Parathyroid adenoma (tissue), 2 donors: ENCODE measurements around the gene PDE4D.

ENCODE experiments used
- H2AFZ ChIP-seq: fragments of 300-600 bp; sonication (generic); one replicate; pipeline ENCODE4 v1.7.0; 2017; ENCODE audit warnings: antibody characterized with exemption, mild to moderate bottlenecking
- H3K27ac ChIP-seq: fragments of 300-600 bp; sonication (generic); one replicate; pipeline ENCODE4 v1.7.0; 2017
- H3K27me3 ChIP-seq: fragments of 300-600 bp; sonication (generic); one replicate; pipeline ENCODE4 v1.7.0; 2017; ENCODE audit warnings: low read length; ENCODE audit not compliant: control insufficient read depth, insufficient read depth
- H3K36me3 ChIP-seq: fragments of 300-600 bp; sonication (generic); one replicate; pipeline ENCODE4 v1.7.0; 2017; ENCODE audit warnings: low read length; ENCODE audit not compliant: control insufficient read depth, insufficient read depth
- H3K4me1 ChIP-seq: fragments of 300-600 bp; sonication (generic); one replicate; pipeline ENCODE4 v1.7.0; 2017; ENCODE audit warnings: control low read depth
- H3K4me2 ChIP-seq: fragments of 300-600 bp; sonication (generic); one replicate; pipeline ENCODE4 v1.7.0; 2017; ENCODE audit warnings: low read length
- H3K4me3 ChIP-seq: fragments of 300-600 bp; sonication (generic); one replicate; pipeline ENCODE4 v1.7.0; 2017; ENCODE audit warnings: low read depth, low read length
- H3K79me2 ChIP-seq: fragments of 300-600 bp; sonication (generic); one replicate; pipeline ENCODE4 v1.7.0; 2017; ENCODE audit warnings: control low read depth
- H3K9ac ChIP-seq: fragments of 300-600 bp; sonication (generic); one replicate; pipeline ENCODE4 v1.7.0; 2017; ENCODE audit warnings: mild to moderate bottlenecking
- H3K9me3 ChIP-seq: fragments of 300-600 bp; sonication (generic); one replicate; pipeline ENCODE4 v1.7.0; 2017; ENCODE audit warnings: low read length; ENCODE audit not compliant: control insufficient read depth
- TF ChIP-seq, protein P1 (sequence below): fragments of 300-600 bp; sonication (generic); IDR thresholded peaks from one replicate; pipeline ENCODE4 v1.7.0; 2017; ENCODE audit warnings: antibody characterized with exemption, mild to moderate bottlenecking
- donor health status: primary hyperparathyroidism.

PDE4D gene

DNA sequence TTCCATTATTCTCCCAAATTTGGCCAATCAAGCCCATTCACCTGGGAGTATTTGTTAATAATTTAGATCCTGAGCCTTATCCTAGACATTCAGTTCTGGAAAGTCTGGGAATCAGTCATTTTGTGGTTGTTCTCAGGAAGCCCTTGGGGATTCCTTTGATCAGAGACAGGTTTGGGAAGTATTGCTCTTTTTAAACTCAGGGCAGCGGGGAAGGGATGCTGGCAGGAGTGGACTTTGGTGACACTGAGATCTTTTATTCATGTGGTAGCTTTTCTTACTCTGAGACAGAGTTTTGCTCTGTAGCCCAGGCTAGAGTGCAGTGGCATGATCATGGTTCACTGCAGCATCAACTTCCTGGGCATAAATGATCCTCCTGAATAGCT lies 723.8 kb downstream of the PDE4D start:
- TF ChIP-seq, protein P1, sequence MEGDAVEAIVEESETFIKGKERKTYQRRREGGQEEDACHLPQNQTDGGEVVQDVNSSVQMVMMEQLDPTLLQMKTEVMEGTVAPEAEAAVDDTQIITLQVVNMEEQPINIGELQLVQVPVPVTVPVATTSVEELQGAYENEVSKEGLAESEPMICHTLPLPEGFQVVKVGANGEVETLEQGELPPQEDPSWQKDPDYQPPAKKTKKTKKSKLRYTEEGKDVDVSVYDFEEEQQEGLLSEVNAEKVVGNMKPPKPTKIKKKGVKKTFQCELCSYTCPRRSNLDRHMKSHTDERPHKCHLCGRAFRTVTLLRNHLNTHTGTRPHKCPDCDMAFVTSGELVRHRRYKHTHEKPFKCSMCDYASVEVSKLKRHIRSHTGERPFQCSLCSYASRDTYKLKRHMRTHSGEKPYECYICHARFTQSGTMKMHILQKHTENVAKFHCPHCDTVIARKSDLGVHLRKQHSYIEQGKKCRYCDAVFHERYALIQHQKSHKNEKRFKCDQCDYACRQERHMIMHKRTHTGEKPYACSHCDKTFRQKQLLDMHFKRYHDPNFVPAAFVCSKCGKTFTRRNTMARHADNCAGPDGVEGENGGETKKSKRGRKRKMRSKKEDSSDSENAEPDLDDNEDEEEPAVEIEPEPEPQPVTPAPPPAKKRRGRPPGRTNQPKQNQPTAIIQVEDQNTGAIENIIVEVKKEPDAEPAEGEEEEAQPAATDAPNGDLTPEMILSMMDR, result no peak
- H2AFZ ChIP-seq, result no peak overlapping the region
- H3K4me3 ChIP-seq, result no peak overlapping the region
- no peaks in the 10 kb centered on the region for H3K27me3 ChIP-seq
- no peaks in the 10 kb centered on the region for H3K36me3 ChIP-seq
- no peak overlapping the region for H3K9ac ChIP-seq
- H3K9me3 ChIP-seq, result no peaks in the 10 kb centered on the region
- no peaks in the 10 kb centered on the region for H3K4me1 ChIP-seq
- H3K27ac ChIP-seq, result no peak overlapping the region
- no peaks in the 10 kb centered on the region for H3K79me2 ChIP-seq
- H3K4me2 ChIP-seq, result no peak overlapping the region

- Histone ChIP-seq H3K4me1 (no peaks in the 10 kb centered on the region), H3K36me3 (no peaks in the 10 kb centered on the region), H3K9ac (no peak overlapping the region), H3K79me2 (no peaks in the 10 kb centered on the region), H3K27me3 (no peaks in the 10 kb centered on the region), H3K4me2 (no peak overlapping the region), H3K27ac (no peak overlapping the region), H3K9me3 (no peaks in the 10 kb centered on the region), H3K4me3 (no peak overlapping the region), H2AFZ (no peak overlapping the region)
- TF ChIP-seq, protein P1, result no peak
These were observed 724.3 kb downstream of the PDE4D start for GRCh38 chr5:59169081-59169767.

DNA sequence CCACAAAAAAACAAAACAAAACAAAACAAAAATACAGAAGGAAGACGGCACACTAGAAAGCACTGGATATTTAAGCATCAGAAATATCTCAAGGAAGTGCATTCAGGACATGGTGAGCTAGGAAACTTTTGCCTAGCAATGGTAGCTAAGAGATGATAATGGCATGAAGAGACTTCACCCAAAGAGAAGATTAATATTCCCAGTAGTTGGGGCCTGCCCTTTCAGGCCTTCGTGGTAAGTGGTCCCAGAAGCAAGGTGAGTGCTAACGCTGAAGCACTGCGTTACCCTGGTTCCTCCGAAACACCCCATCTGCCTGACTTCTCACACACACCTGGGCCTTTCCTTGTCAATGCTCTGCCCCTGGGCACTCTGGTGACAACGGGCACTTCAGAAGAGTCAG lies 725.5 kb downstream of the PDE4D start:
- TF ChIP-seq, protein P1, result no peak
- Histone ChIP-seq H3K4me2 (no peak overlapping the region), H3K9me3 (no peaks in the 10 kb centered on the region), H3K27me3 (no peaks in the 10 kb centered on the region), H3K79me2 (no peaks in the 10 kb centered on the region), H3K4me1 (no peaks in the 10 kb centered on the region), H3K36me3 (no peaks in the 10 kb centered on the region), H3K9ac (no peak overlapping the region), H2AFZ (no peak overlapping the region), H3K27ac (no peak overlapping the region), H3K4me3 (no peak overlapping the region)

DNA sequence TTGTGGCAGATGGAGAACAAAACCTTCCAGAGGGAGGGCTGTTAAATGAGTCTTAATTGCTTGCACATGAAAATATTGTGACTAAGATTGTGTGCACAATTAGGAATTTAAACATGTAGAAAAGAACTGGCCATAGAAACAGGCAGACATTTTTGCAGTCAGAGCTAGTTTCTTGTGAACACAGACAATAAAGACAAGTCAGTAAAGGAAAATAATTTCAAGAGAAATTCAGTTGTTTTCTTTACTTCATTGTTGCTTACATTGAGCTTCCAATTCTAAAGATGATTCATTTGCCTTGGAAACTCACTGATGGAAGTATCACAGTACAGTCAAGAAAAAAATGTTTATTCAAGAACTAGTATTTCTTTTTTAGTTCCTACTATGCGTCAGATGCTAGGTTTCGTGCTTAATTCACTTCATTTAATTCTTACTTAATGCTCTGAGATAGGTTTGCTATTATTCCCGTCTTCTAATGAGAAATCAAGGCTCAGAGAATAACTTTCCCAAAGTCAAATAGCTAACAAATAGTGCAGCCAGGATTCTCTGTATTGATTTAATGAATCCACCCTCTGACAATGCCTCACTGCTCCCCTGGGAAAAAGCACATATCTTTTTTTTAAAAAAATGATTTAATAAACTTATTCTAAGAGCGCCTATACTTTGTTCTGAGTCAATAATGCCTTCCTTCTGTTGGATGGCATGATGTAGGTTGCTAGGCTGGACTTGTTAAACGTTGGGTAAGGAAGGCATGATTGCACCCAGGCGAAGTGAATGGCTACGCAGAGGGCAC lies 729.3 kb downstream of the PDE4D start:
- no peaks in the 10 kb centered on the region for H3K9me3 ChIP-seq
- H3K27ac ChIP-seq, result no peak overlapping the region
- no peaks in the 10 kb centered on the region for H3K4me1 ChIP-seq
- no peaks in the 10 kb centered on the region for H3K27me3 ChIP-seq
- no peak overlapping the region for H2AFZ ChIP-seq
- no peak overlapping the region for H3K4me3 ChIP-seq
- no peaks in the 10 kb centered on the region for H3K36me3 ChIP-seq
- TF ChIP-seq, protein P1, result no peak
- H3K9ac ChIP-seq, result no peak overlapping the region
- H3K79me2 ChIP-seq, result no peaks in the 10 kb centered on the region
- no peak overlapping the region for H3K4me2 ChIP-seq
